Measurements from ENCODE around the gene BMP6. TPM values are rescaled to one million over a fixed set of nuclear protein-coding genes. Genes with fewer than 3 reads are reported as not detected.

Gene BMP6
- polyA plus RNA-seq, 3 donors = not detected

DNA sequence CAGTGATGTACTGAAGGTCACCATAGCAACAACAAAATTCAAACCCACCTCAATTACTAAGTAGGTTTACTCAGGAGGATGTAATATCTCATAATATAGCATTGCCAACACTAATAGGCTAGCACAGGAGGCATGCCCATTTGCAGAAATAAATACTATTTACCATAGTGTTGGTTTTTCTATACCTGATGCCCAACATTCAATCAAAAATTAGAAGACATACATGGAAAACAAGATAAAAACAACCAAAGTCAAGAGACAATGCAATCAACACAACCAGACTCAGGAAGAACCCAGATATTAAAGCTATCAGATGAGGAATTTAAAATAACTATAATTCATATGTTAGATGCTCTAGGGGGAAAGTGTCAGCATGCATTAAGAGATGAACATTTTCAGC is 199.0 kb downstream of the BMP6 start:
- Histone ChIP-seq H3K36me3 (replicated peaks in 1 of 2; ENCODE audit: control insufficient read depth in 1 of 2, insufficient read depth in 2 of 2, low read length in 2 of 2) (no peaks in the 10 kb centered on the region), H3K27me3 (ENCODE audit: control insufficient read depth in 2 of 2, insufficient read depth in 2 of 2, low read length in 2 of 2) (no peaks in the 10 kb centered on the region), H3K4me3 (replicated peaks in 1 of 3; ENCODE audit: low read depth in 2 of 3, low read length in 3 of 3) (no peak overlapping the region), H3K4me1 (ENCODE audit: control insufficient read depth in 1 of 2, insufficient read depth in 2 of 2, low read length in 2 of 2) (no peaks in the 10 kb centered on the region), H4K20me1 (ENCODE audit: insufficient read depth, low read length) (no peaks in the 10 kb centered on the region), H3K79me2 (ENCODE audit: insufficient read depth, low read length) (no peaks in the 10 kb centered on the region), H3K9ac (ENCODE audit: insufficient read depth, low read length, poor library complexity, severe bottlenecking) (no peak overlapping the region), H3K4me2 (replicated peaks; ENCODE audit: extremely low read depth, low read length, poor library complexity, severe bottlenecking) (no peak overlapping the region), H3K9me3 (replicated peaks in 1 of 2; ENCODE audit: control insufficient read depth in 1 of 2, insufficient read depth in 1 of 2, low read length in 2 of 2) (peaks cover 7 to 8% of the 10 kb centered on the region in 2 donors), H2AFZ (ENCODE audit: insufficient read depth, low read depth, low read length, poor library complexity, severe bottlenecking) (no peak overlapping the region), H3K27ac (ENCODE audit: low read depth in 1 of 2, low read length in 2 of 2) (no peak overlapping the region)
- no peak for DNase-seq
- Mint-ChIP-seq H3K4me1 (no peaks in the 10 kb centered on the region), H3K27ac (no peak overlapping the region), H3K36me3 (peaks cover 0 to 3% of the 10 kb centered on the region in 2 donors), H3K9me3 (peaks cover 7 to 19% (median 13%) of the 10 kb centered on the region in 7 donors), H3K4me3 (no peak overlapping the region), H3K27me3 (ENCODE audit: low read depth in 3 of 3) (no peaks in the 10 kb centered on the region)
- intact Hi-C loops (cut with micrococcal nuclease) = no loop called here
- TF ChIP-seq CTCF (IDR thresholded peaks at IDR 0.05) = no peak

Other genes starting within 250 kb of the BMP6 start
- not detected for gene DSP, start 184.4 kb upstream of the BMP6 start, polyA plus RNA-seq
- 1 to 10 TPM; 5.1 to 6.0 (median 5.9) TPM for gene SNRNP48, start 135.9 kb upstream of the BMP6 start, polyA plus RNA-seq
- gene TXNDC5, start 184.7 kb downstream of the BMP6 start, polyA plus RNA-seq = 10 to 100 TPM; 12.6 to 33.5 (median 21.2) TPM

Measured in CD14-positive monocyte (primary cell).